ENCODE measurements around the gene ARSB. TPM values are rescaled to one million over a fixed set of nuclear protein-coding genes. Genes with fewer than 3 reads are reported as not detected.

The ARSB gene
- total RNA-seq, 1 experiment from 2014 or later: 8.4 TPM

GRCh38 chr5:78995521-78996007 is 10.5 kb upstream of the ARSB start:
- ChIA-PET CTCF (no interaction called here), POLR2A (ENCODE audit: unreplicated experiment) (interaction anchor here (0.5 kb wide), 1 partner anchor 1657 kb away, joined by 5 read pairs; no protein-coding TSS in a partner anchor)
- intact Hi-C loops (cut with micrococcal nuclease; ENCODE audit: unreplicated experiment): no loop called here
- no peak overlapping the region for H2AFZ ChIP-seq
- H3K27ac ChIP-seq: no peak overlapping the region
- no peak overlapping the region for H3K4me3 ChIP-seq
- no peaks in the 10 kb centered on the region for H3K27me3 ChIP-seq (ENCODE audit: insufficient read depth, low read depth)
- H3K4me2 ChIP-seq: no peak overlapping the region
- H3F3A ChIP-seq (ENCODE audit: insufficient read depth, low read depth): no peaks in the 10 kb centered on the region
- no peaks in the 10 kb centered on the region for H3K9me3 ChIP-seq (ENCODE audit: insufficient read depth, low read depth)
- no TSS peak for BruUV-seq (replicated peaks)
- H3K36me3 ChIP-seq (ENCODE audit: low read depth): no peaks in the 10 kb centered on the region
- no peaks in the 10 kb centered on the region for H3K79me2 ChIP-seq (ENCODE audit: low read depth)
- no peaks in the 10 kb centered on the region; the same call in 1 of the 2 replicates for H3K9me2 ChIP-seq (ENCODE audit: insufficient read depth)
- TF ChIP-seq CTCF (conservative IDR thresholded peaks at IDR 0.05) (no peak), EZH2 (IDR thresholded peaks at IDR 0.05; ENCODE audit: low read depth) (no peak)
- no peaks in the 10 kb centered on the region for H4K20me1 ChIP-seq (ENCODE audit: insufficient read depth)
- H3K4me1 ChIP-seq (replicated peaks; ENCODE audit: insufficient read depth): no peaks in the 10 kb centered on the region
- DNase-seq: no peak

- Histone ChIP-seq H3K27ac (no peak overlapping the region), H3K9me2 (ENCODE audit: insufficient read depth) (no peaks in the 10 kb centered on the region; the same call in 1 of the 2 replicates), H3K79me2 (ENCODE audit: low read depth) (no peaks in the 10 kb centered on the region), H3K36me3 (ENCODE audit: low read depth) (no peaks in the 10 kb centered on the region), H2AFZ (no peak overlapping the region), H4K20me1 (ENCODE audit: insufficient read depth) (no peaks in the 10 kb centered on the region), H3K9me3 (ENCODE audit: insufficient read depth, low read depth) (no peaks in the 10 kb centered on the region), H3K4me2 (no peak overlapping the region), H3K4me3 (no peak overlapping the region), H3F3A (ENCODE audit: insufficient read depth, low read depth) (no peaks in the 10 kb centered on the region), H3K27me3 (ENCODE audit: insufficient read depth, low read depth) (no peaks in the 10 kb centered on the region), H3K4me1 (replicated peaks; ENCODE audit: insufficient read depth) (no peaks in the 10 kb centered on the region)
- POLR2A ChIA-PET (ENCODE audit: unreplicated experiment): no interaction called here
- CTCF ChIA-PET: no interaction called here
- no peak for DNase-seq
- BruUV-seq (replicated peaks): no TSS peak
- TF ChIP-seq EZH2 (IDR thresholded peaks at IDR 0.05; ENCODE audit: low read depth): no peak
- TF ChIP-seq CTCF (conservative IDR thresholded peaks at IDR 0.05): no peak
- intact Hi-C loops (cut with micrococcal nuclease; ENCODE audit: unreplicated experiment): no loop called here
These were observed 8.1 kb upstream of the ARSB start for GRCh38 chr5:78993165-78993564.

- POLR2A ChIA-PET (ENCODE audit: unreplicated experiment): no interaction called here
- no peak for DNase-seq
These were observed 7.0 kb upstream of the ARSB start for GRCh38 chr5:78992146-78992545.

More at GRCh38 chr5:78992146-78992545, 7.0 kb upstream of the ARSB start:
- H3K27ac ChIP-seq: no peak overlapping the region
- no peaks in the 10 kb centered on the region for H3F3A ChIP-seq (ENCODE audit: insufficient read depth, low read depth)
- H3K4me3 ChIP-seq: no peak overlapping the region
- no peaks in the 10 kb centered on the region for H3K27me3 ChIP-seq (ENCODE audit: insufficient read depth, low read depth)
- no peaks in the 10 kb centered on the region for H3K79me2 ChIP-seq (ENCODE audit: low read depth)
- intact Hi-C loops (cut with micrococcal nuclease; ENCODE audit: unreplicated experiment): no loop called here
- H3K9me3 ChIP-seq (ENCODE audit: insufficient read depth, low read depth): no peaks in the 10 kb centered on the region
- no peak overlapping the region for H3K4me2 ChIP-seq
- no TSS peak for BruUV-seq (replicated peaks)
- H2AFZ ChIP-seq: no peak overlapping the region
- no peaks in the 10 kb centered on the region for H3K36me3 ChIP-seq (ENCODE audit: low read depth)
- H3K4me1 ChIP-seq (replicated peaks; ENCODE audit: insufficient read depth): no peaks in the 10 kb centered on the region
- CTCF ChIA-PET: no interaction called here
- no peaks in the 10 kb centered on the region for H4K20me1 ChIP-seq (ENCODE audit: insufficient read depth)
- no peaks in the 10 kb centered on the region; the same call in 1 of the 2 replicates for H3K9me2 ChIP-seq (ENCODE audit: insufficient read depth)
- no peak for TF ChIP-seq CTCF (conservative IDR thresholded peaks at IDR 0.05)
- TF ChIP-seq EZH2 (IDR thresholded peaks at IDR 0.05; ENCODE audit: low read depth): no peak

Data from PC-9 (cell line).